H54 (cell line): ENCODE measurements around the gene ARHGEF33.

ENCODE experiments used
- DNase-seq: peaks from one replicate; pipeline ENCODE4 v3.0.0; 2011; ENCODE audit warnings: low spot score, mixed read lengths; ENCODE audit not compliant: insufficient read length
- FAIRE-seq: peaks from 3 replicates; lab custom pipeline; 2011; peaks lifted over from hg19 to GRCh38; lab: Jason Lieb, UNC
- POLR2A ChIP-seq: IDR thresholded peaks from 2 replicates; pipeline ENCODE4 v1.6.1; 2011; ENCODE audit warnings: low read depth, mild to moderate bottlenecking, low read length

ARHGEF33 gene

DNA sequence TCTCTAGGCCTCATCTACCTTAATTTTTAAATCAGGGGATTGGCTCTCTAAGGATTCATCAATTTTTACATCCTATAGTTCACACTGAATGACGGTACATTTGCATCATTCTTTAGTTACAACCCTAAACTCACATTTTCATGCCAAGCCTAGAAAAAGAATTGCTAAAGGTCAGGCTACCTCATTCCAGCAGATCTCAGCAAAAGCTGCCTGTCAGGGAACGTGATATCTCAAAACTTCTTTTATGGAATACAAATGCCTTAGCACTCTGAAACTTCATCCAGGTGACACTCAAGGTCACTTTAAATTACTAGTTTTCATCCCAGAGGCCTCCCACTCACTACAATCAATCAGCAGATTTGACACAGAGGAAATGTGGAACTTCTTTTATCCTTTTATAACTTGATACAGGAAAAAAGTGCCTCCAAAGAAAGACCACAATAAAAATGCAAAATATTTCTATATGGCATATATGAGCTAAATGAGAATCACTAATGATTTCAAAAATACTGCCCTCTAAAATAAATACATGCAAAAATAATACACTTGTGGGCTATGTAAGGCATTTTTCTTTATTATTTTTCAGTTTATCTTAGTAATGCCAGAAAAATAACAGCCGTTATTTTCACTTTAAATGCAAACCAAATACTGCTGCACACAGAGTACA, 91.5 kb downstream of the ARHGEF33 start:
- DNase-seq, result no peak
- FAIRE-seq, result no peak
- TF ChIP-seq POLR2A, result no peak

- no peak for TF ChIP-seq POLR2A
- peak; percentile 33 for FAIRE-seq
- DNase-seq, result no peak
These were observed 92.1 kb downstream of the ARHGEF33 start for GRCh38 chr2:38981670-38982357.

- TF ChIP-seq POLR2A, result no peak
- DNase-seq, result no peak
- no peak for FAIRE-seq
These were observed 92.8 kb downstream of the ARHGEF33 start for GRCh38 chr2:38982498-38982897.

GRCh38 chr2:38988716-38989115, 99.0 kb downstream of the ARHGEF33 start:
- no peak for FAIRE-seq
- DNase-seq, result no peak
- no peak for TF ChIP-seq POLR2A

DNA sequence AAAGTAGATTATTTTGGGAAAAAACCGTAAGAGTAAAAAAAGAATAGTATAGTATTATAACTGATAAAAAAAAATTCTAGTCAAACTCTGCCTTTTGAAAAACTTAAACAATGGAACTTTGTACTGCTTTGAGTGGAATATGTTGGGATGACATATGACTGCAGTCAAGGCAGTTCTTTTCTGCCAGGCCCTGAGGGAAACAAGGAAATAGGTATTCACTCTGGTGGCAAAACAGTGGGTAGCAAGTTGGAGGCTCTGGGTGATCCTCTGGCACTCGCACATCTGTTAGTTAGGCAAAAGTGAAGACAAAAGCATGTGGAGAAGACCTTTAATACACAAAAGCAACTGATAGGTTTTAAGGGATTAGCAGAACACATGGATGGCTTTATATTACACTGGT, 102.2 kb downstream of the ARHGEF33 start:
- no peak for DNase-seq
- peak; percentile 23 for FAIRE-seq
- TF ChIP-seq POLR2A, result no peak

GRCh38 chr2:38997781-38998180, 108.1 kb downstream of the ARHGEF33 start:
- no peak for TF ChIP-seq POLR2A
- FAIRE-seq, result peak; percentile 96
- peak; percentile 26 for DNase-seq

- DNase-seq (no peak), FAIRE-seq (no peak)
- no peak for TF ChIP-seq POLR2A
These were observed 110.9 kb downstream of the ARHGEF33 start for GRCh38 chr2:39000552-39000951.

GRCh38 chr2:39007875-39008504, 118.3 kb downstream of the ARHGEF33 start:
- no peak for FAIRE-seq
- DNase-seq, result no peak
- no peak for TF ChIP-seq POLR2A

DNA sequence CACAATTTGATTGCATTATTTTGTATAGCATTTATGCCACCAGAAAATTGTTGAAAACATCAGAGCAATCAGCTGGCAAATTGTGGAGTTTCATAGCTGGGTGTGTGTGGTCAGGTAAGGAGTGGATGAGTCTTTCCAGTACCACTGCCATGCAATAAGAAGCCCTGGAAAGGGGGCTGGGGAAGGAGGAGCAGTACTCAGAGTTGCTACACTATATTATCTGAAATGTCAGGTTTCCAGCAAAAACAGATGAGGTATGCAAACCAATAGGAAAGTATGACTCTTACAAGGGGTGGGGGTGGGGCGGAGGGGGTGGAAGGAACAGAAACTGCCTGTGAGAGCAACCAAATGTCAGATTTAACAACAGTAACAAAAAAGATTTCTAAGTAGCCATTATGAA, 119.0 kb downstream of the ARHGEF33 start:
- TF ChIP-seq POLR2A, result no peak
- FAIRE-seq, result no peak
- DNase-seq, result no peak

DNA sequence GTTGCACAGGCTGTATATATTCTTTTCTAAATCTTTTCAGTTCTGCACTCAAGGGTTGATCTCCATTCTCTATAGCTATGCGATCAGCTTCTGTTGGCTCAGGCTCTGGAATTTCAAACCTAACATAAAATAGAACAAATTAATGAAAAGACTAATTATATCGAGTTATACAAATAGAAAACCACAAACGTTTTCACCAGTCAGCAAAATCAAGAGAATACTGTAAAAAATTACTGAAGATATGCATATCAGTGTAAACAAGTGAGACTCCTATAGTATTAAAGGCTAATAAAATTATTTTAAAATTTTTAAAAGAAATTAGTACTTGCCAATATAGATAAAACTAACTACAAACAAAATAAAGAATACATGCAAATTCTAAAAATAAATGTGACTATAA, 124.2 kb downstream of the ARHGEF33 start:
- FAIRE-seq (no peak), DNase-seq (no peak)
- no peak for TF ChIP-seq POLR2A

DNA sequence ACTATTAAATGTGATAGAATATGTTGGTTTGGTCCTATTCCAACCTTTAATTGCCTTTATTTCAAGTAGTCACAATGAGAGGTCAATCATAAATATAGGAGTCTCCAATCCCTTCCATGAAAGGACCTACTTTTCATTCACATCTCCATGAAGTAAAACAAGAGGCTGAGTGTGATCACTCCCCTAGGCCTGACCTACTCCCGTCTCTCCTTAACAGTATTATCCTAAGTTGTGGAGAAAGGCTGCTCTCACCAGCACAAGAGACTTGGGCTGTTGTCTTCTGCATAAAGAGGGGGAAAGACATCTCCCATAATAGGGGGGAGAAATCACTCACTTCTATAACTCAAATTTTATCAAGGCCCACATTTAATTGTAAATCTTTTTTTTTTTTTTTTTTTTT, 125.7 kb downstream of the ARHGEF33 start:
- FAIRE-seq (no peak), DNase-seq (no peak)
- TF ChIP-seq POLR2A, result no peak

GRCh38 chr2:39017334-39017733, 127.7 kb downstream of the ARHGEF33 start:
- TF ChIP-seq POLR2A, result no peak
- no peak for FAIRE-seq
- no peak for DNase-seq

DNA sequence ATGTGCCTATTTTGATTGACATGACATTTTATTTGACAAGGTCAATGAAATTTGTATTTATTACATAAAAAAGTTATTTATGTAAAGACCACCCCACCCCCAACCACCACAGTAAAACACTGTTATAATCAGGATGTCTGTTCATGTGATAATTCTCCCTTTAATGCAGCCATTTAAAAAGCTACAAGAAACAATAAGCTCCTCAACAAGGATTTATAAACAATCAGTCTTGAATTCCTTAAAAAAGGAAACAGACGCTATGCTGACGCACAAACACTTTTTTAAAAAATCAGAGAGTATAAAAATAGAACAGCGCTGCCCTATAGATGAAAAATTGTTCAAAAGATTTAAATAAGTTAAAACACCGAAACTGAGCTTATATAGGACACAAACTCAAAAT, 129.0 kb downstream of the ARHGEF33 start:
- TF ChIP-seq POLR2A, result no peak
- DNase-seq, result no peak
- no peak for FAIRE-seq

- FAIRE-seq (no peak), DNase-seq (no peak)
- TF ChIP-seq POLR2A, result no peak
These were observed 130.7 kb downstream of the ARHGEF33 start for GRCh38 chr2:39020383-39020782.
